ENCODE measurements around the gene SLC7A5.

Gene SLC7A5

DNA sequence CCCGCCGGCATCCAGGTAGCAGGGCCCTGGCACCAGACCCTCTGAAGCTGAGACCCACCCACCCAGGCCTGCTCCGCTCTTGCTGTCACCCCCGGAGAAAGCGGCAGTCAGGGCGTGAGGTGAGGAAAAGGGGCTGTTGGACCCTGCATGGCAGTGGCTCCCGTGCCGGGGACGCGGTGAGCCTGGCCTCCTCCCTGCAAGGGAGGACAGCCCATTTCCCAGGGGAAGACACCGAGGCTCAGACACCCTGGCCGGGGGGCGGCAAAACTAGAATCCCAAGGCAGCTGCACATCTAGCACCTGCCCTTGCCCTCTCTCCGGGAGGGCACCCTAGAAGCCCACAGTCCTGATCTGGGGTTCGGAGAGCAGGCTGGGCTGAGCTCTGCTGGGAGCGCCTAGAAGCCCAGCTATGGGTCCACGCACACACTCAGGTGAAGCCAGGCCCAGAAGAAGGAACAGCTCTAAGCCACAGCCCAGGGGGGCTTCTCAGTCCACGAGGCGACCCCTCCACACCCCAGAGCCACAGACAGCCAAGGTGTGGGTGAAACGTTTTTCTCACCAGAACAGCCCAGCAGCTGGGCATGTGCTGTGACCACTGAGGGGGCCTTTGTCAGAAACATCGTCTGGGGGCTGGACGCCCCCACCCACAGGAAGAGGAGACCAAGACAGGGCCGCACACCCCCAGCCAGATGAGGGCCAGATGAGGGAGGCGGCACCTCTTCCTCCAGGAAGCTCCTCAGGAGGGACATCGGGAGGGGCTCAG is 22.4 kb downstream of the SLC7A5 start:
- no peak for DNase-seq (ENCODE audit: low read depth in 2 of 2)

DNA sequence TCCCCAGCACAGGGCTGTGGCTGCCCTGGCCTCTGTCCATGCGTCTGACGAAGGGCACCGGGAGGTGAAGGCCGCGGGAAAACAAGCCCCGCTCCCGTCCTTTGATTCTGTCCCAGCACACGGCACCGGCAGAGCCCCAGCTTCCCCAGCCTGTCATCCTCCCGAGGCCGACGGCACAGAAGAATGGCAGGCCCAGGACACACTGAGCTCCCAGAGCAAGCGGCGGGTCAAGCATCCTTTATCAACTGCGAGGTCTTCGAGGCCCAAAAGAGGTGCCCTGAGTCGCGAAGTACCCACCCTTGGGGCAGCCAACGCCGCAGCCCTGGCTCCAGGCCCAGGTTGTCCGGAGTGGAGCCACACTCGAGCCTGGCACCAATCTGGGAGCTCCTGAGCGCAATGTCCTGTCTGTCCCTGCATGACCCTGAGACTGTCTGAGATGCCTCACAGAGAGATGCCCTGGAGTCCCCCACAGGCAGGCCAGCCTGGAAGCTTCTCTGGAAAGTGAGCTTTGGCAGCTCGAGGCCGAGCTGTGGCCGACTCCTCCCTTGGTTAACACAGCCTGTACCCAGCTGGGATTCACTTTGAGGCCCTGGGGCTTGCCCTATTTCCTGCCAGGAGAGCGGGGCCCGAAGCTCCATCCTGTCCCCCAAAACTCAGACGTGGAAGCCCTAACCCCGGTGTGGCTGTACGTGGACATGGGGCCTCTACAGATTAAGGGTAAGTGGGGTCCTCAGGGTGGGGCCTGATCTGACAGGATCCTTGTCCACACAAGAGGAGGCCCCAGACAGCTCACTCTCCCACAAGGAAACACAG is 23.3 kb downstream of the SLC7A5 start:
- DNase-seq (ENCODE audit: low read depth in 2 of 2) = no peak

DNA sequence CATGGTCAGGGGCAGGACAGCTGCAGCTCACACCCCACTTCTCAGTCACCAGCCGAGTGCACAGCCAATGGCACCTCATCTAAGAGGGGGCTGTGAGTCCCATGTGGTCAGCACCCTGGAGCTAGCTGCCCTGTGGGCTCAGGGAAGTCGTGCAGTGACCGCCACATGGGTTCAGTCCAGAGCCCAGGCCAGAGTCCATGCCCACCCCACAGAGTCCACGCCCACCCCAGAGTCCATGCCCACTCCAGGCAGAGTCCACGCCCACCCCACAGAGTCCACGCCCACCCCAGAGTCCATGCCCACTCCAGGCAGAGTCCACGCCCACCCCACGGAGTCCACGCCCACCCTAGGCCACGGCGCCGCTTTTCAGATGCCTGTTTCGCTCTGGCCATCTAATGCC is 24.1 kb downstream of the SLC7A5 start:
- DNase-seq (ENCODE audit: low read depth in 2 of 2) = no peak

GRCh38 chr16:87844809-87845208 is 24.5 kb downstream of the SLC7A5 start:
- DNase-seq (ENCODE audit: low read depth in 2 of 2) = no peak

DNA sequence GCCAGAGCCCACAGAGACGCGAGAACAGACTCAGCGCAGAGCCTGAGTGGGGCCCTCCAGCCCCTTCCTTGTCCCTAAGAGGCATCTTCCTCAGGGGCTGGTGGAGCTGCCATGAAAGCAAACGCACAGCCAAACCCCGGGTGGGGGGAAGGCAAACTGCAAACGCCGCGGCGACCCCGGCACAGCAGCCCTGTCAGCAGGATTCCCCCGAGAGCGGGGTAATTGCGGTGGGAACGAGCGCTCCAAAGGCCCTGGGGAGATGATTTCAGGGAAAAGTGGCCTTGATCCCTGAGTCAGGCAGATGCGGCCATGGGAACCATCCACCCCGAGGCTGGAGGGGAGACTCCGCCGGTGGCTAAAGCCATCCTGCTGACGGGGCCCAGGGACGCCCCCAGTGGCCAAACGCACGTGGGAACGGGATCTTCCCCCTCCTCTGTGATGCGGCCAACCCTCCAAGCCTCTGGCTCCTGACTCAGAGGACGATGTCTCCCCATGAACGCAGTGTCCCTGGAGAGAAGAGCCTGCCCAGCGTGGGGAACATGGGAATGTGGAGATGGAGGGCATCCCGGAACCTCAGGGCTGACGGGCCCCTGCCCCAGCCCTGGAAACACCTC is 25.1 kb downstream of the SLC7A5 start:
- no peak for DNase-seq (ENCODE audit: low read depth in 2 of 2)

DNA sequence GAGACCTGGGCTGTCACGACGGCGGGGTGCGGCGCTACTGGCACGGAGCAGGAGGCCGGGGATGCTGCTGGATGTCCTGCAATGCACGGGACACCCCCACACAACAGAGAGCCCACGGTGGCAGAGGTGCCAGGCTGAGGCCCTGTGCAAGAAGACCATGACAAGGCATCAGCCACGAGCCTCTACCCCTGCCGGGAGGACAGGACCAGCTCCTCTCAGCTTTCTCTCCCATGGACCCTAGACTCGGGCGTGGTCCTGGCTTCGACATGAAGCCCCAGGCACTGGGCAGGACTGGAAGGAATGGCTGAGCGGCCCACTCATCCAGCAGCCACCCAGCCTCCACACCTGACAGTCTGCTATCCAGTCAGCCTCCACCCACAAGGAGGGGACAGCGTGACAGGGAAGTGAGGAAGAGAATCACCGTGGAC is 25.6 kb downstream of the SLC7A5 start:
- no peak for DNase-seq (ENCODE audit: low read depth in 2 of 2)

DNA sequence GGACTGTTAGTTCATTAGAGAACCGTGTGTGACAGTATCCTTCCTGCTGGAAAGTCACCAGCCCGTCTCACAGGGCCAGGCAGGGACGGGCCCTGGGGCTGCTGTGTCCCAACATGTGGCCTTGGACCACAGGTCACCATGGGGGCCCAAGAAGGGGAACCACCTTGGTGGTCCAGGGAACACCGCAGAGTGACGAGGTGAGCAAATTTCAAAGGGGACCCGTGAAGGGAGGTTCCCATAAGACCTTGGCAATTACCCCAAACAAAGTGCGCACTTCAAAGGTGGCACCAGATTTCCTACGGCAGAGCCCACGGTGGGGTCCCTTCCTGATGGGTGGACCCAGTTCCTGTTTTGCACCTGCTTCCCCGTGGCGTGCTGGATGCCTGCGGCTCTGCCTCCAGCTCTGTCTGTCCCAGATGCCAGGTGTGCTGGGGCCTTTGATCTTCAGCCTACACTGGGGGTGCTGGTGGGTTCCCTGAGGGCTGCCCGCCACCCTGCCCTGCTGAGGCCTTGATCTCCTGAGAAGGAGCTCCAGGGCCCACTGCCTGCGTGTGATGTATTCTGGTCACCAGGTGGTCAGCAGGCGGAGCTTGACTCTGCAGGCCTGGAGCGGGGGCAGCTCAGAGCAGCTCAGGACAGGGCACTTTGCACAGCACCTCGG is 27.0 kb downstream of the SLC7A5 start:
- DNase-seq (ENCODE audit: low read depth in 2 of 2) = no peak

DNA sequence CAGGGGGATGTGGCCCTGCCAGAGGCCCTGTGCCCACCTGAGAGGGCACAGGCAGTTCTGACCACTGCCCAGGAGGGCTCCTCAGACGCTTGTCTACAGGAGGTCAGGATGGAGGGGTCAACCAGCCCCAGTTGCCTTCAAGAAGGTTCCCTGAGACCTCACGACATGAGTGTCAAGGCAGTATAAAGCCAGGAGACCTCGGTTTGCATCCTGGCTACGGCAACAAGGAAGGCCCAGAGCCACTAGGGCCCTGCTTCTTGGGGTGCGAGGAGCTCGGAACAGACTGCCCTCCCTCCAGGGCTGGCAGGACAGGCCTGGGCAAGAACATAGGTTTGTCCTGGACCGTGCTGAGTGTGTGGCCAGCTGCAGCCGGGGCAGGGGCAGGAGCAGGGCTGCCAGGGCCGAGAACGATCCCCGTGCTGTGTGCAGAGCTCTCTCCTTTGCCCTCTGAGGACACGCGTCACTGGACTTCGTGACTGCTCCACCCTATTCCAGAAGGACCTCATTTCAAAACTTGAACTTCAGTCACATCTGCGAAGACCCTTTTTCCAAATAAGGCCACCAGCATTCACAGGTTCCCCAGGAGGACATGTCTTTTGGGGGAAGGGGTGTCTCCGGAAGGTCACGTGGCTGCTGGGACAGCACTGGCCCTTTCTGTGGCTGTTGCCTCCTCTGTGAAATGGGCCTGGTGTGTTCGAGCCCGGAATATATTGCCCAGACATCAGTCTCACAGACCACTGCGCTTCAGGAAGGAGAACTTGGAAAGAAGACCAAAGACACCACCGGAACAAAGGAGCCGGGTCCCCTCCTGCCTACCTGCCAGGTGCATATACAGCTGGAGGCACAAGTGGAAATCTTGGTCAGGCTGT is 27.7 kb downstream of the SLC7A5 start:
- no peak for DNase-seq (ENCODE audit: low read depth in 2 of 2)

DNA sequence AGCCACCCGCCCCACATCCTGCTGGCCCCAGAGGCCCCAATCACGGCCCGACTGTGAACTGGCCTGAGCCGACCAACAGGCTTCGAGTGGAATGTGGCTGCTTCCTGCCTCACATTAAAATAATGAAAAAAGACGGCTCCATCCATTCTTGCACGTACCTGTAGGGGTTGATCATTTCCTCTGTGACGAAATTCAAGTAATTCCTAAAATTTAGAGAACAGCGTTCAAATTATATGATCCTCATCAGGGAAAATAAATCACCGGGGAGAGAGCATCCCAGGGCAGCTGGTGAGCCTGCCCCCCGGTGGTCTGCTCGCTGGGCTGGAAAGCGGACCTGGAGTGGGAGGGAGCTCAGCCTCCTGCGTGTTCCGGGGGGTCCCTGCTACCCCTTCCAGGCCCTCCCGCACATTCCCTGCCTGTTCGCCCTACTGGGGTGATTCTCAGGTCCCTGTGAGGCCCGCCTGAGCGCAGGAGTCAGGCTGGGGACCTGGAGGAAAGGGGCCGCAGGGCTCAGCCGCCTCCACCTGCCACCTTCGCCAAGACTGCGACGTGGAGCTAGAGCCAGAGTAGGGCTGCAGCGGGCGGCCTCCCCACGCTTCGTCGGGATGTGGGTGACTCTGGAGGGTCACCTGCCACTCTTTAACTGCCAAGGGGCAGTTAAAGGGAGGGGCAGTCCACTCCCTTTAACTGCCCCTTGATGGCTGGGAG is 28.9 kb downstream of the SLC7A5 start:
- DNase-seq (ENCODE audit: low read depth in 2 of 2) = no peak

DNA sequence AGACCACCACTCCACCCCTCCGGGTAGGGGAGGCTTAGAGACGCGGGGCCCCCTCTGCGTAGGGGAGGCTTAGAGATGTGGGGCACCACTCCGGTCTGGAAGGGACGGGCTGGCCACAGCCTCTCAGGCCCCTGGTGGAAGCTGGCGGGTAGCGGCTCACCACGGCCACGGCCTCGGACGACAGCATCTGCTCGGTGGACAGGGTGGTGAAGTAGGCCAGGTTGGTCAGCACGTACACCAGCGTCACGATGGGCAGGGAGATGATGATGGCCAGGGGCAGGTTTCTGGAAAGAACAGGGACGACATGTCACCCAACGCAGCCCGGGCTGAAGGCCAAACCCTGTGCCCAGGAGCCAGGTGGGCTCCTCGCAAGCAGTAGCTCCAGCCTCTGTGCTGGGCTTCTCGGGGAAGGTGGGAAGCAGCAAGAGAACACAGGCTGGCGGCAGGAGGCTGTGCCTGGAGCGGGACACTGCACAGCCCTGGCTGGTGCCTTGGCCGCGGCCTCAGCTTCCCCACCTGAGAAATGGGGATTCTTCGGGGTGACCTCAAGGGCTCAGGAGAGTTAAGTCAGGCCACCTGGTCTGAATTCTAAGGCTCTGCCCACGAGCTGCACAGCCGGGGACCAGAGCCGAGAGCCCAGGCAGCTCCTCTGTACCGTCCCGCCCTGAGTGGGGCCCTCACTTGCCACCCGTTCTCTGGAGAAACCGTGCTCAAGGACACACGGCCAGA is 29.6 kb downstream of the SLC7A5 start:
- no peak for DNase-seq (ENCODE audit: low read depth in 2 of 2)

- DNase-seq (ENCODE audit: low read depth in 2 of 2) = no peak
Observed at GRCh38 chr16:87838643-87839541, 30.4 kb downstream of the SLC7A5 start.

GRCh38 chr16:87837627-87838289 is 31.5 kb downstream of the SLC7A5 start:
- DNase-seq (ENCODE audit: low read depth in 2 of 2) = no peak

GRCh38 chr16:87836844-87837581 is 32.3 kb downstream of the SLC7A5 start:
- DNase-seq (ENCODE audit: low read depth in 2 of 2) = no peak

DNA sequence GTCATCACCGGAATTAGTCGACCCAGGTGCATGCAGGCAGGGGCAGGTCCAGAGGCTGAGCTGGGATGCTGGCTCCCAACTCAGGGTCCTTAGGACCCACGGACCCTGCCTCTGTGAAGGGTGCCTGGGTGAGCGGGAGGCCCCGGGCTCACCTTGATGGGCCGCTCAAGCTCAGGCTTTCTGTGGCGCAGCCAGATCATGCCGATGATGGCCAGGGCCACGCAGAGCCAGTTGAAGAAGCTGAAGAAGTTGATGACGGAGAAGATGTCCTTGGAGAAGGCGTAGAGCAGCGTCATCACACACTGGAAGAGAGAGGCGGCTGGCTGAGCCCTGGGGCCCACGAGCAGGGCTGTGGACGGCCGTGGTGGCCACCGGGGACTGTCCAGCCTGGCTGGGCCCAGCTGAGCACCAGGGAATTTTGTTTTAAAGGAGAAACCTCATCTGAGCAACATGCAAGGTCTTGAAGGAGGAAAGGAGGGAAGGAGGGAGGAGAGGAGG is 32.9 kb downstream of the SLC7A5 start:
- no peak for DNase-seq (ENCODE audit: low read depth in 2 of 2)

DNA sequence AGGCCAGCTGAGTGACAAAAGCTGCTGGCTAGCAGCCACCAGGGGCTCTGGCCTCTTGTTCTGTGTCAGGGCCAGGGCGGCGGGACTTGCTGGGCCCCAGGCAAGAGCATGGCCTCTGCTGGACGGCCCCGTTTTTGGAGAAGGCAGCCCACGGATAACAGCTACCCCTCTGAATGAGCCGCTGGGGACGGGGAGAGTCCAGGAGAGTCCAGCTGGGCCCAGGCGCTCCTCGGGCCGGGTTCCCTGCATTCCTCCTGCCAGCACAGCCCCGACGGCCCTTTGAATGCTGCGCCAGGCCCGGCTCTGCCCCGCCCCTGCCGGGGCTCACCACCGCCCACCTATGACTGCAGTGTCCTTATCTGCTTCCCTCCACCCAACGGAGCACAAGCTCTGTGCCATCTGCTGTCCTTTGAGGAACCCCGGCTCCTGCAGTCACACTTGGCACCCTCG is 33.4 kb downstream of the SLC7A5 start:
- DNase-seq (ENCODE audit: low read depth in 2 of 2) = no peak

DNA sequence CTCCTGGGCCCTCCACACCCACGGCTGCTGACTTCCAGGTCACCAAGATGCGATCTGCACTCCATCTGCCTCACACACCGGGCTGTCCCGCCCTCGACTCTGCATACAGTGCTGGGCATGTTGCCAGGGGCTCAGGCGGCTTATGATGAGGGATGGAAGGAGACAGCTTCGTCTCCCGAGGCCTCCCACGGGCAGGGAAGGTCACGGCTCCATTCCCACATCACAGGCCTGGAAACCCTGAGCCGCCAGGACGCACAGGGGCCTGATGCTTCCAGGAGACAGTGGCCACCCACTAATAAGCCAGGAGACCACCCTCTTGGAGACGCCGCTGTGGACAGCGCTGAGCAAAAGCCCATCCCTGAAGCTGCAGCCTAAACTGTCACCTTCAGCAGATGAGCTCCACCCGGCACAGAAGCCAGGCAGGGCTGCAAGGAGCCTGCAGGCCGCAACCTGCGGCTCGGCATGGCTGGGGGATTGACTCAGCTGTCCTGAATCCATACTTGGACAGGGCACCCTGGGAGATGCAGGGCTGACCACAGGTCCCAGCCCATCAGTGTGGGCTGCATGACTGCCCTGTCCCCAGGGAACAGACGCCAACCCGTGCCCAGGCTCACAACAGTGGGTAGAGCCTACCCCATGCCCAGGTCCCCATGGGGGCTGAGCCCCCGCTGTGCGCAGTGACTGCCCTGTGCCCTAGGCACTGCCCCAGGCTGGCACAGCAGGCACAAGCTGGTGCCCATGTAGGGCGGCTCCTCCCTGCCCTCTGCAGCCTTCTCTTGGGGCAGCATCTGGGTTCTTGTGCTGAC is 34.4 kb downstream of the SLC7A5 start:
- no peak for DNase-seq (ENCODE audit: low read depth in 2 of 2)
